ENCODE data around the gene KLHDC2. TPM values are rescaled to one million over a fixed set of nuclear protein-coding genes. Genes with fewer than 3 reads are reported as not detected.
"Not testable (repeated sequence)": the region's sequence is repeated elsewhere in the genome, so short reads cannot be mapped to it uniquely, and the experiment has no call there.

The KLHDC2 gene
- polyA plus RNA-seq, 1 experiment = 81.6 TPM

- DNase-seq (ENCODE audit: low read depth, low spot score) = no peak
- no peak overlapping the region for H3K4me3 ChIP-seq (ENCODE audit: low read depth, low read length)
- no peak for TF ChIP-seq CTCF (IDR thresholded peaks at IDR 0.05; ENCODE audit: low read depth, low read length)
- CTCF ChIA-PET = interaction anchor here (1.0 kb wide), 1 partner anchor 272 kb away, joined by 3 read pairs; no protein-coding TSS in a partner anchor
- no peak overlapping the region for H3K27ac ChIP-seq (ENCODE audit: low read depth, low read length)
- no peaks in the 10 kb centered on the region for H3K9me3 ChIP-seq (ENCODE audit: control insufficient read depth, insufficient read depth, low read length)
- H3K27me3 ChIP-seq (ENCODE audit: control insufficient read depth, insufficient read depth, low read length) = no peaks in the 10 kb centered on the region
- POLR2A ChIA-PET = no interaction called here
These were observed 34.1 kb upstream of the KLHDC2 start for GRCh38 chr14:49733836-49734235.

GRCh38 chr14:49735669-49736068 lies 32.3 kb upstream of the KLHDC2 start:
- DNase-seq (ENCODE audit: low read depth, low spot score); H3K27me3 ChIP-seq (ENCODE audit: control insufficient read depth, insufficient read depth, low read length); H3K4me3 ChIP-seq (ENCODE audit: low read depth, low read length); CTCF ChIA-PET; POLR2A ChIA-PET; H3K27ac ChIP-seq (ENCODE audit: low read depth, low read length); H3K9me3 ChIP-seq (ENCODE audit: control insufficient read depth, insufficient read depth, low read length): not testable (repeated sequence)

- Histone ChIP-seq H3K27ac (ENCODE audit: low read depth, low read length) (no peak overlapping the region), H3K9me3 (ENCODE audit: control insufficient read depth, insufficient read depth, low read length) (no peaks in the 10 kb centered on the region), H3K27me3 (ENCODE audit: control insufficient read depth, insufficient read depth, low read length) (no peaks in the 10 kb centered on the region), H3K4me3 (ENCODE audit: low read depth, low read length) (no peak overlapping the region)
- CTCF ChIA-PET = interaction anchor here (0.6 kb wide), 1 partner anchor 374 kb away, joined by 3 read pairs; no protein-coding TSS in a partner anchor
- POLR2A ChIA-PET = interaction anchor here (0.5 kb wide), 1 partner anchor 163 kb away, joined by 3 read pairs; no protein-coding TSS in a partner anchor
- DNase-seq (ENCODE audit: low read depth, low spot score) = no peak
- TF ChIP-seq CTCF (IDR thresholded peaks at IDR 0.05; ENCODE audit: low read depth, low read length) = no peak
These were observed 22.8 kb upstream of the KLHDC2 start for GRCh38 chr14:49745191-49745590.

GRCh38 chr14:49746476-49746875 lies 21.5 kb upstream of the KLHDC2 start:
- DNase-seq (ENCODE audit: low read depth, low spot score); H3K9me3 ChIP-seq (ENCODE audit: control insufficient read depth, insufficient read depth, low read length); H3K4me3 ChIP-seq (ENCODE audit: low read depth, low read length); H3K27me3 ChIP-seq (ENCODE audit: control insufficient read depth, insufficient read depth, low read length); H3K27ac ChIP-seq (ENCODE audit: low read depth, low read length): not testable (repeated sequence)
- POLR2A ChIA-PET = interaction anchor here (0.8 kb wide), 1 partner anchor 23 kb away, joined by 3 read pairs; no protein-coding TSS in a partner anchor
- CTCF ChIA-PET = interaction anchor here (1.0 kb wide), 1 partner anchor 21 kb away, joined by 4 read pairs; the partner anchor contains the start of gene KLHDC2

- TF ChIP-seq CTCF (IDR thresholded peaks at IDR 0.05; ENCODE audit: low read depth, low read length) = no peak
- no peak for DNase-seq (ENCODE audit: low read depth, low spot score)
- CTCF ChIA-PET = no interaction called here
- no peak overlapping the region for H3K4me3 ChIP-seq (ENCODE audit: low read depth, low read length)
- no peaks in the 10 kb centered on the region for H3K9me3 ChIP-seq (ENCODE audit: control insufficient read depth, insufficient read depth, low read length)
- POLR2A ChIA-PET = interaction anchor here (0.7 kb wide), 1 partner anchor 22 kb away, joined by 4 read pairs; no protein-coding TSS in a partner anchor
- H3K27me3 ChIP-seq (ENCODE audit: control insufficient read depth, insufficient read depth, low read length) = no peaks in the 10 kb centered on the region
- H3K27ac ChIP-seq (ENCODE audit: low read depth, low read length) = no peak overlapping the region
These were observed 13.3 kb upstream of the KLHDC2 start for GRCh38 chr14:49754570-49755097.

GRCh38 chr14:49755378-49755777 lies 12.6 kb upstream of the KLHDC2 start:
- no peaks in the 10 kb centered on the region for H3K27me3 ChIP-seq (ENCODE audit: control insufficient read depth, insufficient read depth, low read length)
- no peaks in the 10 kb centered on the region for H3K9me3 ChIP-seq (ENCODE audit: control insufficient read depth, insufficient read depth, low read length)
- H3K4me3 ChIP-seq (ENCODE audit: low read depth, low read length) = no peak overlapping the region
- no peak overlapping the region for H3K27ac ChIP-seq (ENCODE audit: low read depth, low read length)
- ChIA-PET POLR2A (no interaction called here), CTCF (no interaction called here)
- no peak for TF ChIP-seq CTCF (IDR thresholded peaks at IDR 0.05; ENCODE audit: low read depth, low read length)
- no peak for DNase-seq (ENCODE audit: low read depth, low spot score)

All from AG04450 (cell line).